NCI-H2081 treated with DMSO at 0.1 percent for 48 hours (cell line): ENCODE measurements around the gene GMCL2.

ENCODE experiments used
- DNase-seq: peaks from one replicate; lab custom pipeline; 2025; lab: John Stamatoyannopoulos, UW

GMCL2 gene

DNA sequence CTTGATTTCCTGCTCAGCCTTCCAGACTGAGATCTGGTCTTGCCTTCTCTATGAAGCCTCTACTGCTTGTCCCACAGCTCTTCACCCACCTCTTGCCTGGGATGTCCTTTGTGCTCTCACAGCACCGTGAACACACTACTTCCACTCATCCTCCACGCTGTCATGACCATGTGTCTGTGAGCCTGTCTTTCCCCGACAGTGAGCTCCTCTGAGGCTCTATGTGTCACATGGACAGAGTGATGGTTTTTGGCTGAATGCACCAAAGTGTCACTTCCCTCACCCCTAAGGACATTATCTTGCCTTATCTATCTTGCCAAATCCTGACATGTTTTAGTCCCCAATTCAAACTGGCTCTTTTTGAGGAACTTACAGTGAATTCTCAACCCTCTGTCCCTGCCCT lies 34.1 kb upstream of the GMCL2 start:
- no peak for DNase-seq

DNA sequence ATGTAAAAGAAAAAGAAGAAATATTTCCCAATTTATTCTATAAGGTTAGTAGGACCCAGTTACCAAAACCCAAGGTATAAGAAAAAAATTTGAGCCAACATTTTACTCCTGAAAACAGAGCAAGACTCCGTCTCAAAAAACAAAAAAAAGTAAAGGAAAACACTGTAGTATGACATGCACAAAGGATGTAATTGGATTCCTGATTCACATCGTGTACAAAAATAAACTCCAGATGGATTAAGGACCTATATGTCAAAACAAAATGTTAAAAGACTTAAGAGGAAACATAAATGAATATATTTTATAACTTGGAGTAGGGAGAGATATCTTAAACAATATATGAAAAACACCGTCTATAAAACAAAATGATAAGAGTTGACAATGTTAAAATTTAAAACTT lies 31.7 kb upstream of the GMCL2 start:
- no peak for DNase-seq

DNA sequence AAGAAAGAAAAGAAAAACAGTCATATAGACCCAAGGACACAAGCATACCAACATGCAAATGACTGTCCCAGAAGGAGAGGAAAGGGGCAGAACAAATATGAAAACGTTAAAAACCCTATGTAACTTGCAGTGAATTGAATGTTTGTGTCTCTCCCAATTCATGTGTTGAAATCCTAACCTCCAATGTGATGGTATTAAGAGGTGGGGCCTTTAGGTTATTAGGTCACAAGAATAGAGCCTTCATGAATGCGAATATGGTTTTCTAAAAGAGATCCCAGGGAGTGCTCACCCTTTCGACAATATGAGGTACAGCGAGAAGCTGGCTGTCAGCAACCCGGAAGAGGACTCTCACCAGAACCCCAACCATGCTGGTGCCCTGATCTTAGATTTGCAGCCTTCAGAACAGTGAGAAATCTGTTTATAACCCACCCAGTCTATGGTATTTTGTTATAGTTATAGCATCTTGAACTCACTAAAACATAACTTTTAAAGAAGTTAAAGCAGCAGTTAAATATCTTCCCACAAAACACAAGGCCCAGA lies 31.1 kb upstream of the GMCL2 start:
- DNase-seq: no peak

- no peak for DNase-seq
Observed at GRCh38 chr5:178216779-178217178, 29.6 kb upstream of the GMCL2 start.

DNA sequence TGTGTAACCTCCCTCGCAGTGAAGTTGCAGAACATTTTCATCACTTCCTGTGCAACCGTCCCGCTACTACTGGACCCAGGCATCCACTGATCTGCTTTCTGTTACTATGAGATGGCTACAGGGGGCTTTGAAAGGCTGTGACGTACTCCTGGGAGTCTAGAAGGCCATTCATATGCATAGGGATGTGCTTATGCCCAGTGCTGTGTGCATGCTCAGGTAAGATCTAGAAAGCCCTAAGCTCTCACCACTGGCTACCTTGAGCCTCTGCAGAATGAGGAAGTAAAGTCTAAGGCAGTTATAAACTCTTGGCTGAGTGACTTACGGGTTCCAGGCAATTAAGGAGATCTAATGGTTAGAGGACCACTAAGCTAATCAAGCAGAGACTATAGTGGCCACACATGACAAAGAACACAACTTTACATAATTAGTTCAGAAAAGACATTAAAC lies 28.9 kb upstream of the GMCL2 start:
- DNase-seq: no peak

- no peak for DNase-seq
Observed at GRCh38 chr5:178215280-178216002, 28.3 kb upstream of the GMCL2 start.

DNA sequence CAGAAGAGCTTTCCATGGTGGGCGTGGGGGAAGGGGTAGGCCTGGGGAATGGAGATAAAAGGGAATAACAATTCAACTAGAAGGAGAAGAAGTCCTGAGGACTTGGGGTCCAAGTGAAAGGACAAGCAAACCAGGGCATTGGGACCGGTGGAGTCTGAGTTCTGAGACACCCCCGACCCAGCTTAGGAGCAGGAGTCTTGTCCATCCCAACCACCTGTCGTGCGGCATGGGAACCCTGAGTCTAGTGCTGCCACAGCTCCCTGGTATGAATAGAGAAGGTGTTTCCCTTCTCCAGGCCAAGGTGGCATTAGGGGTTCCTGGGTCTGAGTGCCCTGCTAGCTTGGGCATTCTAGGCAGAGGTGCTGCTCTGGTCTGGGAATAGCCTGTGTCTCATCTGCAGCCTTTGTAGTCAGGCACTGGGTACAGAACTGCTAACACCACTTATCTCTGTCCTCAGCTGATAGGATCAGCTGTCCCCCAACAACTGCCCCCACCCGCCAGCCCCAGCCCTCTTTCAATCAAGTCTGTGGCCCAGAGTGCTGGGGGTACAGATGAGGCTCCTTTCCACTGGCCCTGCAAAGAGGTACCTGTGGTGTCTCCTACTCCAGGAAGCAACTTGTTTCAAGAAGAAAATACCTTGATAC lies 27.1 kb upstream of the GMCL2 start:
- no peak for DNase-seq

- DNase-seq: no peak
Observed at GRCh38 chr5:178213748-178214151, 26.6 kb upstream of the GMCL2 start.

GRCh38 chr5:178213003-178213461 lies 25.9 kb upstream of the GMCL2 start:
- DNase-seq: no peak

GRCh38 chr5:178212241-178213002 lies 25.3 kb upstream of the GMCL2 start:
- no peak for DNase-seq

- DNase-seq: no peak
Observed at GRCh38 chr5:178211095-178212048, 24.2 kb upstream of the GMCL2 start.

DNA sequence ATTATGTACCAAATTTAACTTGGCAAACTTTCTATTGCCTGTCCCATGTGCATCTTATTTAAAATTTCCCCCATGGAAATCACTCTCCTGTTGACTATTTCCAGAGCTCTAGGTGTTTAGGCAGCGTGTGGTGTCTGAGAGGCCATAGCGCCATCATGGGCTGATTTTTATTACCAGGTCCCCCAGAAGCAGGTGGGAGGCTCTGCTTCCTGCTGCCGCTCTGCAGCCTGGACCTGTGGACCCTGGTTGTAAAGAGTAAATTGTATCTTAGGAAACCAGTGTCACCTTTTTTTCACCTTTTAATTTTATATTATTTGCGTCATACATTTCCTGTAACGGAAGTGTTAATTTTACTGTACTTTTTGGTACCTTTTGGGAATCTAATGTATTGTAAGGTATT lies 23.5 kb upstream of the GMCL2 start:
- DNase-seq: no peak

DNA sequence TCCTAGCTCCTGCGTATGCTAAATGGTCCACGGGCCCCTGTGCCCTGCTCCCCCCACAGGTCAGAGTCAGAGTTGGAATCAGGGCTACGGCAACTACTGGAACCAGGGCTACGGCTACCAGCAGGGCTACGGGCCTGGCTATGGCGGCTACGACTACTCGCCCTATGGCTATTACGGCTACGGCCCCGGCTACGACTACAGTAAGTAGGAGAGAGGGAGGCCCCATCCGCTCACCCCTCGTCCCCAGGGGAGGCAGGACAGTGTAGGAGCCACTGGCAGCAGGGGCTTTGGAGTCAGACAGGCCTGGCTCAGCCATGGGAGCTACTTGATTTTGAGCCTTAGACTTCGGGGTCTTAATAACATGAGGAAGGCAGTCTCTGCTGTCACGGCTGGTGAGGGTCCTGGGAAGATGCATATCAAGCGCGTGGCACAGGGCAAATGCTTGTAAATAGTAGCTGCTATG lies 22.9 kb upstream of the GMCL2 start:
- no peak for DNase-seq

DNA sequence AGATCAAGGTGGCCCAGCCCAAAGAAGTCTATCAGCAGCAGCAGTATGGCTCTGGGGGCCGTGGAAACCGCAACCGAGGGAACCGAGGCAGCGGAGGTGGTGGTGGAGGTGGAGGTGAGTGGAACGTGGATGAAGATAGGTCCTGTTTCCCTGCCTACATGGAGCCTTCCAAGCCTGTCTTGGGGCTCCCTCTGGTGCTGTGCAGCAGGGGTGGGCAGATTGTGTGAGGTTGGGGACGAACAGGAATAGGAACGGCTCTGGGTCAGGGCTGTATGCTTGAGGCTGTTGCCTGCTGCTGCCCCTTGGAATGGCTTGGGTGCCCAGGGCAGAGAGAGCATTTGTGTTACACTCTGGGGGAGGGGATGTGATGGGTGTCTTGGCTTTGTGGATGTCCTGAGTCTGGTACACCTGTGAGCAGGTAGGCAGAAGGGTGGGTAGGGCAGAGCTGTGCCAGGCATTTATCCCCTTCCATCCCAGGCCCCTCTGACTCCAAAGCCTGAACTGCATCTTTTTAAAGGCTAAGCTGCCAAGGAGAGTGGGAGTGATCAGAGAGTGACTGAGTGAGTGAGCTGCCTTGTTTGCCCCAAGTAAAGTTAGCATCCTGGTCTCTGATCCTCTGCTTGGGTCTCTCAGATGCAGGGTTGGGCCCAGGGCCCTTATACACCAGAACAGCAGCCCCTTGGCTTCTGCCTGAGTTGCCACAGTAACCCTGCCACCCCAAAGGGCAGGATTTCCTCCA lies 22.3 kb upstream of the GMCL2 start:
- no peak for DNase-seq

GRCh38 chr5:178208540-178209227 lies 21.5 kb upstream of the GMCL2 start:
- no peak for DNase-seq

DNA sequence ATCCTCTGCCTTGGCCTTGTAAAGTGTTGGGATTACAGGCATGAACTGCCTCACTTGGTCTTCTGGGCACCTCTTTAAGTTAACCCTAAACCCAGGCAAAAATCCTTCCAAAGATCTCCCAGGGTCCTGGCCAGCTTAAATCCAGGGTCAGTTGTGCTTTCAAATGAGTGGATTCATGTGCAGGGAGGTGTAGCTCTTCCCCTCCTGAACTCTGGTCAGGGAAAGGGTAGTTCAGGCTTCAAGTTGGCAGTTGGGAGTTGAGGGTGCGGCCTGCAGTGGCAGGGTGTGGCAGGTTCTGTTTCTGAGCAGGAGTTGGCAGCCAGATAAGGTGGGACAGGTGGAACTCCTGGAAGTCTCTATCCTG lies 20.7 kb upstream of the GMCL2 start:
- no peak for DNase-seq

- DNase-seq: no peak
Observed at GRCh38 chr5:178207183-178207916, 20.2 kb upstream of the GMCL2 start.

DNA sequence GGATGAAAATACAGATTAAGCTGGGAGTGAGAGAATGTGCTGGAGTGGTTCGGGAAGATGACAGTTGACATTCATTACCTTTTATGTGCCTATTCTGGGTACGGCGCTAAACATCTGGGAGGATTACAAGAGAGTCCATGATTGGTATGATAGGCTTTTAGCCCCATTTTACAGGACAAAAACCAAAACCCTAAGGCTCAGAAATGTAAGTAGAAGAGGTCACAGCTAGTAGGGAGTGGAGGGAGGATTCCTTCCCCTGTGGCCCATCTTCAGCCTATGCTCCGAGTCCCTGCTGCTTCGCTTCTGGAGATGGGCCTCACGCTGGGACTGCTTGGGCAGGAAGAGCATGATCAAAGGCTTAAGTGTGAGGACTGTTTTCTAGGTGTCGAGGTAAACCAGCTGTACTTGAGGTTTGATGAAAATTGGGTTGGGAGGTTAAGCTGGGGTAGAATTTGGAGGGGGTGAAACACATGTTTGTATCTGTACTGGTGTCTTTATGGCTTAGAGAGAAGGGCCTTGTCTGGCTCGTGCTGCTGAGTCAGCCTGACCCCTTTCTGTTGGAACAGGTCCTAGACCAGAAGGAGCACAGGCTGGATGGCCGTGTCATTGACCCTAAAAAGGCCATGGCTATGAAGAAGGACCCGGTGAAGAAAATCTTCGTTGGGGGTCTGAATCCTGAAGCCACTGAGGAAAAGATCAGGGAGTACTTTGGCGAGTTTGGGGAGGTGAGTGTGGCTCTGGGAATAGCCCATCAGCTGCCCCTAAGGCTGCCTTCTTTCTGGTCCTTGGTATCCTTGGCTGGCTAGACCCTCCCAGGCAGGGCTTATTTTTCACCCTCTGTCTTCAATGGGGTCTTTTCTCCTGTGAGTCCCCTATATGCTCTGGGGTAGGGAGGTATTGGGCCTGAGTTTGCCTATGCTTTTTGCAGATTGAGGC lies 19.3 kb upstream of the GMCL2 start:
- DNase-seq: no peak

DNA sequence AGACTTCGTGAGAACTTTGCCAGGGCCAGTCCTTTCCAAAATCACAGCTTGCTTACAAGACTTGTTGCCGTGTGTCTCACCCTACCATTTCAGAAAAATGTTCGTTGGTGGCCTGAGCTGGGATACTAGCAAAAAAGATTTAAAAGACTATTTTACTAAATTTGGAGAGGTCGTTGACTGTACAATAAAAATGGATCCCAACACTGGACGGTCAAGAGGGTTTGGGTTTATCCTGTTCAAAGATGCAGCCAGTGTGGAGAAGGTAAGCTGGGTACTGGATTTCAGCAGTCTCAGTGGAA lies 18.5 kb upstream of the GMCL2 start:
- no peak for DNase-seq
